HG03175 (cell line): Measurements from ENCODE around the gene DPP6.

Experiments used
- ATAC-seq: cut with Tn5 transposase; IDR thresholded peaks from one replicate; pipeline ENCODE4 v1.9.1; 2021; ENCODE audit warnings: mild to moderate bottlenecking, moderate library complexity; ENCODE audit not compliant: unreplicated experiment

The DPP6 gene

GRCh38 chr7:154512121-154512833, 460.1 kb downstream of the DPP6 start:
- no peak for ATAC-seq

- no peak for ATAC-seq
Measured at GRCh38 chr7:154517768-154518167, 465.6 kb downstream of the DPP6 start.

GRCh38 chr7:154519229-154519628, 467.0 kb downstream of the DPP6 start:
- ATAC-seq: no peak

- ATAC-seq: no peak
Measured at GRCh38 chr7:154530136-154530535, 477.9 kb downstream of the DPP6 start.

GRCh38 chr7:154532771-154533170, 480.6 kb downstream of the DPP6 start:
- no peak for ATAC-seq

GRCh38 chr7:154540596-154540995, 488.4 kb downstream of the DPP6 start:
- no peak for ATAC-seq

GRCh38 chr7:154541606-154542005, 489.4 kb downstream of the DPP6 start:
- ATAC-seq: no peak

GRCh38 chr7:154546946-154547587, 494.9 kb downstream of the DPP6 start:
- no peak for ATAC-seq

- no peak for ATAC-seq
Measured at GRCh38 chr7:154553711-154554265, 501.6 kb downstream of the DPP6 start.

GRCh38 chr7:154559454-154559853, 507.3 kb downstream of the DPP6 start:
- ATAC-seq: no peak

- no peak for ATAC-seq
Measured at GRCh38 chr7:154564676-154565075, 512.5 kb downstream of the DPP6 start.

GRCh38 chr7:154566877-154567276, 514.7 kb downstream of the DPP6 start:
- no peak for ATAC-seq

- ATAC-seq: no peak
Measured at GRCh38 chr7:154568346-154568745, 516.1 kb downstream of the DPP6 start.

- ATAC-seq: no peak
Measured at GRCh38 chr7:154569916-154570315, 517.7 kb downstream of the DPP6 start.

GRCh38 chr7:154571772-154572171, 519.6 kb downstream of the DPP6 start:
- ATAC-seq: no peak

GRCh38 chr7:154574235-154574634, 522.0 kb downstream of the DPP6 start:
- ATAC-seq: no peak

GRCh38 chr7:154575497-154575896, 523.3 kb downstream of the DPP6 start:
- no peak for ATAC-seq

GRCh38 chr7:154576604-154577003, 524.4 kb downstream of the DPP6 start:
- no peak for ATAC-seq

- ATAC-seq: no peak
Measured at GRCh38 chr7:154577141-154577873, 525.1 kb downstream of the DPP6 start.

GRCh38 chr7:154578336-154578735, 526.1 kb downstream of the DPP6 start:
- no peak for ATAC-seq

GRCh38 chr7:154579711-154580110, 527.5 kb downstream of the DPP6 start:
- ATAC-seq: no peak
